Mucosa of descending colon (tissue), 3 donors: ENCODE measurements around the gene ARL14EP. TPM values are rescaled to one million over a fixed set of nuclear protein-coding genes. Genes with fewer than 3 reads are reported as not detected.

Source experiments
- ATAC-seq: fragments of 200-7000 bp; cut with Tn5 transposase; one replicate; pipeline ENCODE4 v1.9.1; 2020; ENCODE audit warnings: mild to moderate bottlenecking, moderate library complexity
- DNase-seq, 3 donors: peaks; one replicate each; pipeline ENCODE4 v3.0.0-alpha.2; 2020
- H3K36me3 ChIP-seq: fragments of 200-600 bp; one replicate; pipeline ENCODE4 v1.8.0; 2021; ENCODE audit warnings: low read depth, mild to moderate bottlenecking
- H3K4me1 ChIP-seq: fragments of 200-600 bp; one replicate; pipeline ENCODE4 v1.8.0; 2021; ENCODE audit warnings: low read depth, mild to moderate bottlenecking
- H3K4me3 ChIP-seq: fragments of 200-600 bp; one replicate; pipeline ENCODE4 v1.8.0; 2021; ENCODE audit warnings: mild to moderate bottlenecking
- H3K9me3 ChIP-seq: fragments of 200-600 bp; one replicate; pipeline ENCODE4 v1.8.0; 2021; ENCODE audit warnings: mild to moderate bottlenecking
- CTCF ChIP-seq: fragments of 200-600 bp; IDR thresholded peaks from one replicate; pipeline ENCODE4 v1.8.0; 2022; ENCODE audit warnings: antibody characterized with exemption, mild to moderate bottlenecking
- intact Hi-C, 2 donors: fragments of 100-400 bp; cut with DNase I in 1 of 2; cut with micrococcal nuclease in 1 of 2; formaldehyde crosslinking; loops; one replicate each; pipeline versions ENCODE4 v1.11.0 to v1.11.1; 2022; cut with DNase I, micrococcal nuclease
- total RNA-seq, 3 donors: library from RNA; stranded (reverse); fragmentation: NEBNext Ultra II Directional in 2 of 3; extraction: Animal tissue kit (Norgen Biotek cat#: 25700) in 2 of 3; gene quantifications; one replicate each; pipeline versions ENCODE4 v1.2.1 to v1.2.4, GENCODE V29; 2021 to 2023
- donor health status: DM: no; HTN: no; CAD: no; lungs with moderate emphysema.
- donor health status: DM: no; HTN: no; CAD: no.
- donor health status: DM: no; HTN: yes; CAD: no.

Gene ARL14EP
- total RNA-seq, 3 donors from 2014 or later, result 9.8 to 23.0 (median 14.7) TPM

GRCh38 chr11:30380846-30381245 lies 57.9 kb downstream of the ARL14EP start:
- Histone ChIP-seq H3K4me1 (no peaks in the 10 kb centered on the region), H3K9me3 (no peaks in the 10 kb centered on the region), H3K4me3 (no peak overlapping the region), H3K36me3 (no peaks in the 10 kb centered on the region)
- intact Hi-C loops, result no loop called here
- TF ChIP-seq CTCF, result no peak
- ATAC-seq (no peak), DNase-seq (no peak)

DNA sequence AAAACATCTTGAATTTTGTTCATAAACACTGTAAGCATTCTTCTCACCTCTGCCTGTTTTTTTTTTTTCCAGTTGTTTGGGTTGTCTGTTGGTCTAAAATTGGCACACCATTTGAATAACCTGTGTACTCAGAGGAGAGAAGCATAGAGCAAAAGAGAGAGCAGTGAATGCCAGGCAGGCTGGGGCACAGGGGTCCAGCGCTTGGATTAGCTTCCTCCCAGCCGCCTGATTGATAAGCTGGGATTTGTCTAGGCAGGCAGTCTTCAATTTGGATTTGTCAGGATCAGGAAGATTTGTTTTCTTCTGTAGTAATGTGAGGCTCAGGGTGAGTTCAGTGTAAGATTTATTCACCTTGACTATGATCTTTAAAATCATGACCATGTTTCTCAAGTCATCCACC lies 59.0 kb downstream of the ARL14EP start:
- no peaks in the 10 kb centered on the region for H3K36me3 ChIP-seq
- no peak for DNase-seq
- H3K4me1 ChIP-seq, result no peaks in the 10 kb centered on the region
- intact Hi-C loops, result no loop called here
- no peak for ATAC-seq
- no peak for TF ChIP-seq CTCF
- H3K4me3 ChIP-seq, result no peak overlapping the region
- H3K9me3 ChIP-seq, result no peaks in the 10 kb centered on the region

Other genes with a start within 250 kb of the ARL14EP start
- gene FSHB, start 92.1 kb upstream of the ARL14EP start, total RNA-seq, result not detected